ENCODE results near the gene CTIF.

CTIF gene

DNA sequence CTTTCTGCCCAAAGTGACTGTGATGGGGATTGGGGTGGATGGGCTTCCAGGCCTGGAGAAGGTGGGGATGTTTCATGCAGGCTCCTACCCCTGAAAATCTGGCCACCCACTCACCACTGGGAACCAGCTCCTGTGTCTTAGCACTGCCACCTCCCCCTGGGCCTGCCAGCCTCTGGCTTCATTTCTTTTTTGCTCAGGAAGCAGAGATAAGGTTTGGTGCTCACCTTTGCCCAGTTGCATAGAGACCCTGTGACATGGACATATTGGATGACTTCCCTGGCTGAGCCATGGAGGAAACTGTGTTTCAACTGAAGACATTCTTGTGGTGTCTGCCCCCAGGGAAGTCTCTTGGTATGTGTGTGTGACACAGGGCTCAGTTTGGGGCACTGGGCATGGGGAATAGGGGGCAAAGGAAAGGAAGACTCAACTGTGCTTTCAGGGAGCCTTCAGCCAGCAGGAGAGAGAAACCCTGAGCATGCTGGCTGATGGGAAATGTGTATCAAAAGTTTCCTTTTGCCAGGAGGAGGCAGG is 16.7 kb downstream of the CTIF start:
- H3K9me3 Mint-ChIP-seq, result no peaks in the 10 kb centered on the region
- no peak overlapping the region for H3K27ac Mint-ChIP-seq
- H3K4me1 Mint-ChIP-seq, result no peaks in the 10 kb centered on the region
- no peaks in the 10 kb centered on the region for H3K36me3 Mint-ChIP-seq
- ATAC-seq, result no peak
- no peak for DNase-seq (ENCODE audit: low spot score in 2 of 2)
- no peak overlapping the region for H3K4me3 Mint-ChIP-seq

DNA sequence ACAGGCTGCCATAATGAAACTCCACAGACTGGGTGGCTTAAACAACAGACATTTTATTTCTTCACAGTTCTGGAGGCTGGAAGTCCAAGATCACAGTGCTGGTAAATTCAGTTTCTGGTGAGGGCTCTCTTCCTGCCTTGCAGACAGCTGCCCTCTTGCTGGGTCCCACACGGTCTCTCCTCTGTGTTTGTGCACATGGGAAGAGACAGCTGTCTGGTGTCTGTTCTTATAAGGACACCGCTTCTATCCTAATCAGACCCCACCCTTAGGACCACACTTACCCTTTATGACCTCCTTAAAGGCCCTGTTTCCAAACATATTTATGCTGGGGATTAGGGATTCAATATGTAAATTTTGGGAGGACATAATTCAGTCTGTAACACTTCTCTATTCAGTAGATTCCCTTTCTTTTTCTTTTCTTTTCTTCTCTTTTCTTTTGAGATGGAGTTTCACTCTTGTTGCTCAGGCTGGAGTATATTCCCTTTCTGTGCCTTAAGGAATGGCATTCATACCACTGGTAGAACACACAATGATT is 18.9 kb downstream of the CTIF start:
- DNase-seq (ENCODE audit: low spot score in 2 of 2) (no peak), ATAC-seq (no peak)
- no peaks in the 10 kb centered on the region for H3K9me3 Mint-ChIP-seq
- peaks cover 3% of the 10 kb centered on the region for H3K4me1 Mint-ChIP-seq
- H3K36me3 Mint-ChIP-seq, result no peaks in the 10 kb centered on the region
- no peak overlapping the region for H3K4me3 Mint-ChIP-seq
- H3K27ac Mint-ChIP-seq, result no peak overlapping the region

DNA sequence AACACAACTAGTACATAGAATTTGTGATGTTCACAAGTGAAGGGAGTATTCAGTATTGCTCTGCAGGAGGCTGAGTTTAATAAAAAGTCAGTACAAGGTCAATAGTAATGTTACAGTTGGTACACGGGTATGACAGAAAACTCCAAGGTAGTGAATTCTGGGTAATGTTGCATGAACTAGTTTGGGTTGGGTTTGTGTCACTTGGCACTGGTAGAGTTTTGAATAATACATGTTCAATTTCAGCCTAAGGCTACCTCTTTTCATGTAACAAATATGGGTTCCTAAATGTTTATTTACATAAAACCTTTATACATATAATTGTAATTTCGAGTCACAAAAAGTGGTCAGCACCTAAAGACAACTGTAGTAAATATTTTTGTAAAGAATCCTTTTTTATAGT is 19.4 kb downstream of the CTIF start:
- Mint-ChIP-seq H3K36me3 (no peaks in the 10 kb centered on the region), H3K4me1 (peaks cover 8% of the 10 kb centered on the region), H3K9me3 (no peaks in the 10 kb centered on the region), H3K27ac (no peak overlapping the region), H3K4me3 (no peak overlapping the region)
- no peak for DNase-seq (ENCODE audit: low spot score in 2 of 2)
- ATAC-seq, result no peak

DNA sequence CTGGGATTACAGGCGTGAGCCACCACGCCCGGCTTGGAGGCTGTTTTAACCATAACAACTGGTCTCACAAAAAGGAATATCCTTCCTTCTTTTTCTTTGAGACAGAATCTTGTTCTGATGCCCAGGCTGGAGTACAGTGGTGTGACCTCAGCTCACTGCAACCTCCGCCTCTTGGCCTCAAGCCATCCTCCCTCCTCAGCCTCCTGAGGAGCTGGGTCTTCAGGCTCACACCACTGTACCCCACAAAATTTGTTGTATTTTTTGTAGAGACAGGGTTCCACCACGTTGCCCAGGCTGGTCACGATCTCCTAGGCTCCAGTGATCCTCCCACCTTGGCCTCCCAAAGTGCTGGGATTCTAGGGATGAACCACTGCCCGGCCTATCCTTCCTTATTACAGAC is 21.7 kb downstream of the CTIF start:
- Mint-ChIP-seq H3K27ac (no peak overlapping the region), H3K4me1 (peaks cover 19% of the 10 kb centered on the region), H3K36me3 (no peaks in the 10 kb centered on the region), H3K9me3 (no peaks in the 10 kb centered on the region), H3K4me3 (no peak overlapping the region)
- DNase-seq (ENCODE audit: low spot score in 2 of 2), result no peak
- no peak for ATAC-seq

DNA sequence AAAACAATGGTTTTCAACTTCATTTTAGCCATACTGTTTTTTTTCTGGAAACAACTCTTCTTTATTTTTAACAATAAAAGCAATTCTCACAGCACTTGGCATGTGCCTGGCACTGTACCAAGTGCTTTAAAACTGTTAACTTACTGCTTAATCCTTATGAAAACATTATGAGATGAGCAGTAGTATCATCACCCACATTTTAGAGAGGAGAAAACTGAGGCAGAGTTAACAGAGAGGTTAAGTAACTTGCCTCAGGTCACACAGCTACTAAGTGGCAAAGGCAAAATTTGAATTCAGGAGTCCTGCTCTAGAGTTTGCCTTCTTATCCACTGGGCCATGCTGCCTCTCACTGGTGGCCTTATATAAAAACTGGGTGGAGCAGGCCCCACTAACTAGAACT is 23.2 kb downstream of the CTIF start:
- DNase-seq (ENCODE audit: low spot score in 2 of 2), result no peak

DNA sequence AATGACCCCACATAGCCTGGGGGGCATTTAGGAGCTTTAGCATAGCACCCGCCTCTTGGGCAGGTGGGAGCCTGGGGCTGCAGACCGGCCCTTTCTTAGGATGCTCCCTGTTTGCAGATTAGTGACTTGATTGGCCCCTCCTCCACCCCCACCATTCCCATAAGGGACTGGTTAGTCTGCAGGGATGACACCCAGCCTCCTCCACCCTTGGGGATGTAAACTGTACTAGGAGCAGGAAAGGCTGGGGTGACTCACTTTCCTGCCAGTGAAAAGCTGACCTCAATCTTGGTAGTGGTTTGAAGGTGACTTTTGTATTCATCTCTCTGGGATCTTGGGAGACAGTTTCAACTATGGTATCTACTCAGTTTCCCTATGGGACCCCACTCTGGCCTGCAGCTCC is 24.2 kb downstream of the CTIF start:
- ATAC-seq (no peak), DNase-seq (ENCODE audit: low spot score in 2 of 2) (no peak)
- Mint-ChIP-seq H3K9me3 (no peaks in the 10 kb centered on the region), H3K4me1 (peaks cover 26% of the 10 kb centered on the region), H3K36me3 (no peaks in the 10 kb centered on the region), H3K27ac (no peak overlapping the region), H3K4me3 (no peak overlapping the region)

More for the DNA sequence above, 23.2 kb downstream of the CTIF start:
- H3K4me3 Mint-ChIP-seq, result no peak overlapping the region
- no peaks in the 10 kb centered on the region for H3K36me3 Mint-ChIP-seq
- no peak overlapping the region for H3K27ac Mint-ChIP-seq
- H3K4me1 Mint-ChIP-seq, result peaks cover 26% of the 10 kb centered on the region
- no peak for ATAC-seq
- H3K9me3 Mint-ChIP-seq, result no peaks in the 10 kb centered on the region

DNA sequence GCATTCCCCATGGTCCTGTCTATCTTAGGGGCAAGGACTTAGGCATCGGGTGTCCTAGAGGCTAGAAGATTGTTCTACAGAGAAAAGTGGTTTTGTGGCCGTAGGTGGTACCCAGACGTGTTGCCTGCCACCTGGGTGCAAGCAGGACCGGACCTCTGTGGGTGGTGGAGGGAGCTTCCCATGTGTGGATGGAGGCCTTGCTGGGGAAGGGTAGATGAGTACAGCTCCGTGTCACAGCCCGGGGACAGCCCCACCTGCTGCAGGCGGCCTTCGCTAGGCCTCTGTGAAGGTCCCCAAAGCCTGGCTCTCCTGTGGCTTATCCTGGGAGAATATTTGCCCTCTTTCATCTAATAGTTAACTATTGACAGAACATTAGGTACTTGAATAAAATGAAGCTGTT is 25.3 kb downstream of the CTIF start:
- Mint-ChIP-seq H3K27ac (no peak overlapping the region), H3K36me3 (no peaks in the 10 kb centered on the region), H3K9me3 (no peaks in the 10 kb centered on the region), H3K4me3 (no peak overlapping the region), H3K4me1 (peaks cover 26% of the 10 kb centered on the region)
- ATAC-seq (no peak), DNase-seq (ENCODE audit: low spot score in 2 of 2) (no peak)

DNA sequence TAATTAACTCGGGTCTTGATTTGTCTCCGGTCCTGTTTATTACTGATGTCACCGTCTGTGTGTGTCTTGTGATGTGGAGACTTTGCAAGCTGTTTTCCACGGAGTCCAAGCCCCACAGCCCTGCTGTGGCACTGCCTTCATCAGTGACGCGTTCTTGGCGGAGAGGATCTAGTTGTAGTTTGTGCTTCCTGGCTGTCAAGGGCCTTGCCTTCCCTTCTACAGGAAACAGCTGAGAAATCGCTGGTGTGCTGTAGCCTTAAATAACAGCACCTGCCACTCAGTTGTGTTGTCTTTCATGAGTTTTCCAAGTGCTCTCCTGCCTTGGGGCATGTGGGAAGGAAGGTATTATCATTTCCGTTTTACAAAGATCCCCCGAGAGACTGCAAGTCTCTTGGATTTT is 26.3 kb downstream of the CTIF start:
- Mint-ChIP-seq H3K27ac (no peak overlapping the region), H3K9me3 (no peaks in the 10 kb centered on the region), H3K4me1 (peaks cover 26% of the 10 kb centered on the region), H3K4me3 (no peak overlapping the region), H3K36me3 (no peaks in the 10 kb centered on the region)
- DNase-seq (ENCODE audit: low spot score in 2 of 2) (no peak), ATAC-seq (no peak)

DNA sequence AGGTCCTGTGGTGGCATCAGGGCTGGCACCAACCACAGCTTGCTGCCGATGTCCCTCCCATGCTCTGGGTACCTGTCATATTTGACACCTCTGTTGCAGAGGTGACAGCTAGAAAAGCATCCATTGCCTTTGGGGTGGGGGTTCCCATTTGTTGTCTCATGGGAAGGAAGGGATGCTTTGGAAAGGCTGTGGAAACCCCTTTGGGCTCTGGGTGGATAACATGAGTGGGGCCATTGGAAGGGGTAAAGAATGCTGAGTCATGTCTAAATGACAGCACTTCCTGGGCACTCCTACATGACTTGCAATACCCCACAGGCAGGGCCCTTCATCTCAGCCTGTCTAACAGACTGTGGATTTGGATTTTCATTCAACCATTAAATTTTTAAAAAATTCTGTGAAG is 27.8 kb downstream of the CTIF start:
- DNase-seq (ENCODE audit: low spot score in 2 of 2), result no peak
- Mint-ChIP-seq H3K27ac (no peak overlapping the region), H3K36me3 (no peaks in the 10 kb centered on the region)

DNA sequence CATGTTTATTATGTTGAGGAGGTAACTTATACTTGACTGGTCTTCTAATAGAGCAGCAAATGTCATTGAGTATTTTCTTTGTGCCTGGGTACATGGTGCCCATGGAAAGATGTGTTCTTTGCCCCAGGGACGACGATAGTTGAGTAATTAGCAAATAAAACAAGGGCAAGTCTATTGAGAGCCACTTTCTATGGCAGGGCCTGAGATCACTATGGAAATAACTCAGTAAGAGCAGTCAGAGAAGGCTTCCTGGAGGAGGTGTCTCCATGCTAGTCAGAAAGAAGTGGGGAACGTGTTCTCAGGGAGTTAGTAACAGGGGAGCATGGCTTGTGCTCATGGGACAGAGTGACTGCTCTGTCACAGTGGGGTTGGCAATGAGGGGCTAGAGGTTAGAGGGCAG is 28.6 kb downstream of the CTIF start:
- Mint-ChIP-seq H3K4me1 (peaks cover 26% of the 10 kb centered on the region), H3K4me3 (no peak overlapping the region), H3K27ac (no peak overlapping the region), H3K36me3 (no peaks in the 10 kb centered on the region), H3K9me3 (no peaks in the 10 kb centered on the region)
- DNase-seq (ENCODE audit: low spot score in 2 of 2) (no peak), ATAC-seq (no peak)

More for the DNA sequence above, 27.8 kb downstream of the CTIF start:
- peak; percentile 40 for ATAC-seq
- Mint-ChIP-seq H3K4me3 (no peak overlapping the region), H3K9me3 (no peaks in the 10 kb centered on the region), H3K4me1 (peaks cover 26% of the 10 kb centered on the region)

DNA sequence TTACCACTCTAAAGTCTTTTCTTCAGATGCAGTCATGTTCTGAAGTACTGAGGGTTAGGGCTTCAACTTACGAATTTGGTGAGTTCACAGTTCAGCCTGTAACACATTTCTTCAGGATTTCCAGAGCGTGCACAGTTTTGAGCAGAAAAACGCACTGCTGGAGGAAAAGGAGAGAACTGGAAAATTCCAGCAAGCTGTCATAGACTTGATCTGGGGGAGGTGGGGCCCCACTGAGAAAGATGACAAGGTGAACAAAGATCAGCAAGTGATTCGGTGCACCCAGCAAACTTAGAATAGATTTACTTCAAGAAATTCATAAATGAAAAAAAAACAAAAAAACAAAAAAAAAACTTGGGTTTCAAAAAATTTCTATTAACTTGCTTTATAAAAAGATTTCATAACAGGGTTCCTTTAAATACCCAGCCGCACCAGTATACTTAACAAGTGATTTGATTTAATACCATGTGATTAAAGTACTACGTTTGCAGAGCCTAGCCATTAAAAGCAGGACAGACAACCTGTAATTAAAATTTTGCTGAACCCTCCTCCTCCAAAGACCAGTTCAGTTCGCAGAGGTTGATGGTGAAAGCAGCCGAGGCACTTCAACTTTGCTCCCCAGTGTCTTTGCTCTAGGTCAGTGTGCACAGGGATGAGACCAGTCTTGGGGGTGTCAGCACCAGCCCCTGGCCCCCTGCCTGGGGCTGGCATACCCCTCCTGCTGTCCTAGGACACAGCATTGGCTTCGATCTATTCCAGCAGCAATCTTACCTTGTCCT is 30.5 kb downstream of the CTIF start:
- Mint-ChIP-seq H3K9me3 (no peaks in the 10 kb centered on the region), H3K4me1 (peaks cover 7% of the 10 kb centered on the region), H3K27ac (no peak overlapping the region), H3K4me3 (no peak overlapping the region), H3K36me3 (no peaks in the 10 kb centered on the region)
- no peak for DNase-seq (ENCODE audit: low spot score in 2 of 2)
- no peak for ATAC-seq

DNA sequence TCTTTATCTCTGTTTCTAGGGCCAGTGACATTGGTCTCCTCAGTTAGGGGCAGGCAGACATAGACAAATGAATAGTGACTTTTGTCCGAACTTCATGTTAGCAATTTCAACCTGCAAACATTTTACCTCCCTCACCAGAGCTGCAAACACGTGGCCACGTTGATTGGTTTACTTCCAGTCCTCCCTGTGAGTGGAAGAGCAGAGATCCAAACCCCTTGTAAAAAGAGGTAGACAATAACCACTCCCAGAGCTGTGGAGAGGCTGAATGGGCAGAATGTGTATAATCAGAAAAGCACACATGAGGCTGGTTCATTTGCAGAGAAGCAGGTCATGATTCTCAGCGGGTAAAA is 31.1 kb downstream of the CTIF start:
- H3K9me3 Mint-ChIP-seq, result no peaks in the 10 kb centered on the region
- H3K27ac Mint-ChIP-seq, result no peak overlapping the region
- H3K36me3 Mint-ChIP-seq, result no peaks in the 10 kb centered on the region
- no peak overlapping the region for H3K4me3 Mint-ChIP-seq
- no peak for ATAC-seq
- peaks cover 6% of the 10 kb centered on the region for H3K4me1 Mint-ChIP-seq
- DNase-seq (ENCODE audit: low spot score in 2 of 2), result no peak

DNA sequence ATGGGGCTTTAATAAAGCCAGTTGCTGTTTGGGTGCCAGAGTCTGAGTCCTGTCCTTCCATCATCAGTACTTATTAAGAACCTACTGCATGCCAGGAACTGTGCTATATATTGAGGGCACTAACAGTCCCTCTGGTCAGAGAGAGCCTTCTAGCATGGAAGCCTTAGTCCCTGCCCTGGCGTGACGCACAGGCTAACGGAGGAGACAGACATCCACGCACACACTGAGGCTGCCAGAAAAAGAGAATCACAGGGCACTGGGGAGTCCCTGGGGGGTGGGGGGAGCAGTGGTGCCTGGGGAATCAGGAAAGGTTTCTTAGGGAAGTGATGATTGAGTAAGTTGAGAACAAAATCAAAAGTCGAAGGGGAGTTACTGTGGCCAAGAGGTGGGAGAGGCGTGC is 31.5 kb downstream of the CTIF start:
- Mint-ChIP-seq H3K4me3 (no peak overlapping the region), H3K36me3 (no peaks in the 10 kb centered on the region), H3K27ac (peak overlapping the region; percentile 13), H3K9me3 (no peaks in the 10 kb centered on the region), H3K4me1 (peaks cover 6% of the 10 kb centered on the region)
- ATAC-seq (no peak), DNase-seq (ENCODE audit: low spot score in 2 of 2) (no peak)

DNA sequence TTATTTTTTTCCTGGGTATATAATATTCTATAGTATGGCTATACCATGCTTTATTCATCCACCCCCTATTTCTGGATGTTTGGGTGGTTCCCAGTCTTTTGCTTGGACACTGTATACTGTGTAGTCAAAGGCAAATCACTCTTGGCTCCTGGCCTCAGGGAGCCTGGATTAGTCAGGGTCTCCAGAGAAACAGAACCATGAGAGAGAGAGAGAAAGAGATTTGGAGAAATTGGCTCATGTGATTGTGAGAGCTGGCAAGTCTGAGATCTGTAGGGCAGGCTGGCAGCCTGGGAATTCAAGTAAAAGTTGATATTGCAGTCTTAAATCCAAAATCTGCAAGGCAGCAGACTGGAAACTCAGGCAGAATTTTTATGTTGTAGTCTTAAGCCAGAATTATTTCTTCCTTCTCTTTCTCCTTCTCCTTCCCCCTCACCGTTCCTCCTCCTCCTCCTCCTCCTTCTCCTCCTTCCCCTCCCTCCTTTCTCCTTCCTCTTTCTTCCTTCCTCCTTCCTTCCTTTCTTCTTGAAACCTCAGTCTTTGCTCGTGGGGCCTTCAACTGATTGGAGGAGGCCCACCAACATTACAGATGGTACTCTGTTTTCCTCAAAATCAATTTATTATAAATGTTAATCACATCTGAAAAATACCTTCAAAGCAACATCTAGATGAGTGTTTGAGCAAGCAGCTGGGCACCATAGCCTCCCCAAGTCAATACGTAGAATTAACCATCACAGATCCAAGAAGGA is 33.0 kb downstream of the CTIF start:
- Mint-ChIP-seq H3K9me3 (no peaks in the 10 kb centered on the region), H3K36me3 (no peaks in the 10 kb centered on the region)
- no peak for ATAC-seq

DNA sequence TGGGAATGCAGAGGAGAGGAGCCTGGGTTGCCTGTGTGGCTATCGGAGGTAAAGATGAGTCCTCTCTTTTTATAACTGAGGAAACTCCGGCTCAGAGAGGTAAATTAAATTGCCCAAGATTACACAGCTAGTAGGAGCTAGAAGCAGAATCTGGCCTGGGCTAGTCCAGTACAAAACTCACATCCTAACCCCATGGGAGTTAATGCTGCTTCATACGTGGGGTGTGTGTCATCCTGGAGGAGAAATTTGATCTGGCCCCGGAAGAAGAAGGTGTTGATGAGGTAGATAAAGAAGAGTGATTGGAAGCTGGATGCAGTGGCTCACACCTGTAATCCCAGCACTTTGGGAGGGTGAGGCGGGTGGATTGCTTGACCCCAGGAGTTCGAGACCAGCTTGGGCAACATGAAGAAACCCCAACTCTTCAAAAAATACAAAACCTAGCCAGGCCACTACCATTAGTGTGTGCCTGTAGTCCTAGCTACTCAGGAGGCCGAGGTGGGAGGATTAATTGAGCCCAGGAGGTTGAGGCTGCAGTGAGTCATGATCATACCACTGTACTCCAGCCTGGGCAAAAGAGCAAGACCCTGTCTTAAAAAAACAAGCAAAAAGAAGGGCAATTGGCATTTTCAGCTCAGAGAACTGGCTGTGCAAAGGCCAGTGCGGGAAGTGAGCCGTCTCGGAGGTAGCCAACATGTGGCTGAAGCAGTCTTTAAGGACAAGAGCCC is 33.7 kb downstream of the CTIF start:
- ATAC-seq (no peak), DNase-seq (ENCODE audit: low spot score in 2 of 2) (no peak)
- Mint-ChIP-seq H3K4me1 (no peaks in the 10 kb centered on the region), H3K4me3 (no peak overlapping the region), H3K9me3 (no peaks in the 10 kb centered on the region), H3K27ac (no peak overlapping the region), H3K36me3 (no peaks in the 10 kb centered on the region)

More for the DNA sequence above, 33.0 kb downstream of the CTIF start:
- H3K4me1 Mint-ChIP-seq, result no peaks in the 10 kb centered on the region
- no peak for DNase-seq (ENCODE audit: low spot score in 2 of 2)
- no peak overlapping the region for H3K27ac Mint-ChIP-seq
- H3K4me3 Mint-ChIP-seq, result no peak overlapping the region
